Measurements from ENCODE around the gene ADAMTS12.

DNA sequence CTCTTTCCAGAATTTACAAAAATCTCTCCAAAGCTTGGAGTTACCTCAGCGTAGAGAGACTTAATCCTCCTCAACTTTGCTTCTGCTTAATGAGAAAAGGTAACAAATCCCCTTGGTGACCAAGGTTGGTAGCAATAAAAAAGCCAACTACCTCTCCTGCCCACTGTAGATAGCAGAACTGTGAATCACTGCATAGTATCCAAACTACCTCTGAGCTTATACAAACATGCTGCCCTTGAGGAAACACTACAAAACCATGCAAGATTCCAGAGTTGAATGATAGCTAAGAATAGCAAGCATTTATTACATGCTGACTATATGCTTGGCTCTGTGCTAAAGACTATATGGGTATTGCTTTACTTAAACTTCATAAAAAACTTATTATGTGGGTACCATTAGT lies 2.8 kb upstream of the ADAMTS12 start:
- TF ChIP-seq, protein P1, sequence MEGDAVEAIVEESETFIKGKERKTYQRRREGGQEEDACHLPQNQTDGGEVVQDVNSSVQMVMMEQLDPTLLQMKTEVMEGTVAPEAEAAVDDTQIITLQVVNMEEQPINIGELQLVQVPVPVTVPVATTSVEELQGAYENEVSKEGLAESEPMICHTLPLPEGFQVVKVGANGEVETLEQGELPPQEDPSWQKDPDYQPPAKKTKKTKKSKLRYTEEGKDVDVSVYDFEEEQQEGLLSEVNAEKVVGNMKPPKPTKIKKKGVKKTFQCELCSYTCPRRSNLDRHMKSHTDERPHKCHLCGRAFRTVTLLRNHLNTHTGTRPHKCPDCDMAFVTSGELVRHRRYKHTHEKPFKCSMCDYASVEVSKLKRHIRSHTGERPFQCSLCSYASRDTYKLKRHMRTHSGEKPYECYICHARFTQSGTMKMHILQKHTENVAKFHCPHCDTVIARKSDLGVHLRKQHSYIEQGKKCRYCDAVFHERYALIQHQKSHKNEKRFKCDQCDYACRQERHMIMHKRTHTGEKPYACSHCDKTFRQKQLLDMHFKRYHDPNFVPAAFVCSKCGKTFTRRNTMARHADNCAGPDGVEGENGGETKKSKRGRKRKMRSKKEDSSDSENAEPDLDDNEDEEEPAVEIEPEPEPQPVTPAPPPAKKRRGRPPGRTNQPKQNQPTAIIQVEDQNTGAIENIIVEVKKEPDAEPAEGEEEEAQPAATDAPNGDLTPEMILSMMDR (IDR thresholded peaks at IDR 0.05; ENCODE audit: low read depth, low read length): no peak
- TF ChIP-seq EZH2phosphoT487 (IDR thresholded peaks at IDR 0.05; ENCODE audit: low read depth): no peak
